Activated naive CD4-positive, alpha-beta T cell (primary cell): ENCODE results near the gene CYB5A.
"Not testable (repeated sequence)": the region's sequence is repeated elsewhere in the genome, so short reads cannot be mapped to it uniquely, and the experiment has no call there.

Experiments
- DNase-seq, 4 experiments: peaks; one replicate each; lab custom pipeline; 2025; lab: John Stamatoyannopoulos, UW

Gene CYB5A

DNA sequence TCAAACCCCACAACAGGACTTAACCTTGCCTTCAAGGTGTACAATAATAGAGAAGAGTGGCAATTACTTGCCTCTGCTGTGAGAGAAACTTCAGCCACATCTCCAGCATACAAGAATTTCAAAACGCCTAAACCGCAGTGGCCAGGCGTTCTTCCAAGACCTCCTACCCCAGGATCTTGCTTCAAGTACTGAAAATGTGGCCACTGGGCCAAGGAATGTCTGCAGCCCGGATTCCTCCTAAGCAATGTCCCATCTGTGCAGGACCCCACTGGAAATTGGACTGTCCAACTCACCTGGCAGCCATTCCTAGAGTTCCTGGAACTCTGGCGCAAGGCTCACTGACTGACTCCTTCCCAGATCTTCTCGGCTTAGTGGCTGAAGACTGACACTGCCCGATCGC lies 2.8 kb upstream of the CYB5A start:
- DNase-seq = no peak

DNA sequence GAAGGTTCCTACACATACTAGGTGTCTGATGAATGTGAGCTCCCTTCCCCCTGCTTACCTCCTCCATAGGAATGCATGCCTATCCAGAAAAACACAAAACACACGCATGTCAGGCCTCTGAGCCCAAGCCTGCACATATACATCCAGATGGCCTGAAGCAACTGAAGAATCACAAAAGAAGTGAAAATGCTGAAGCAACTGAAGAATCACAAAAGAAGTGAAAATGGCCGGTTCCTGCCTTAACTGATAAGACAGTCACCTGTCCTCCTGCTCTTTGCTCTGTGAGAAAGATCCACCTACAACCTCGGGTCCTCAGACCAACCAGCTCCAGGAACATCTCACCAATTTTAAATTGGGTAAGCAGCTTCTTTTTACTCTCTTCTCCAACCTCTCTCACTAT lies 1.2 kb upstream of the CYB5A start:
- not testable (repeated sequence) for DNase-seq

GRCh38 chr18:74292541-74292858 lies 737 bp upstream of the CYB5A start:
- DNase-seq = no peak

- no peak for DNase-seq
These were observed 342 bp downstream of the CYB5A start for GRCh38 chr18:74291472-74291770.

GRCh38 chr18:74290794-74291471 lies 830 bp downstream of the CYB5A start:
- peak in 1 of 4 experiments; percentile 11 for DNase-seq

DNA sequence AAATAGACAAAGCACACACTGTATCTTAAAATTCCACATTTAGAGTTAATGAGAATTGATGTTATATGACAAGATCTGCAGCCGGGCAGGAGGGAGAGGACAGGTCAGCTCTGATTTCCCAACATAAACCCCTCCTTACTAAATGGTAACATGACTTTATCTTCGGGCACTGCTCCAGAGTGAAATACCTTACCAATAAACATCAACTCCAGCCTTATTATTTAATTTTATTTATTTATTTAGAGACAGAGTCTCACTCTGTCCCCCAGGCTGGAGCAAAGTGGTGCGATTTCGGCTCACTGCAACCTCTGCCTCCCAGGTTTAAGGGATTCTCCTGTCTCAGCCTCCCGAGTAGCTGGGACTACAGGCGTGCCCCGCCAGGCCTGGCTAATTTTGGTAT lies 1.7 kb downstream of the CYB5A start:
- DNase-seq = no peak

- no peak for DNase-seq
These were observed 2.6 kb downstream of the CYB5A start for GRCh38 chr18:74289137-74289536.

GRCh38 chr18:74288730-74289129 lies 3.0 kb downstream of the CYB5A start:
- DNase-seq = no peak

DNA sequence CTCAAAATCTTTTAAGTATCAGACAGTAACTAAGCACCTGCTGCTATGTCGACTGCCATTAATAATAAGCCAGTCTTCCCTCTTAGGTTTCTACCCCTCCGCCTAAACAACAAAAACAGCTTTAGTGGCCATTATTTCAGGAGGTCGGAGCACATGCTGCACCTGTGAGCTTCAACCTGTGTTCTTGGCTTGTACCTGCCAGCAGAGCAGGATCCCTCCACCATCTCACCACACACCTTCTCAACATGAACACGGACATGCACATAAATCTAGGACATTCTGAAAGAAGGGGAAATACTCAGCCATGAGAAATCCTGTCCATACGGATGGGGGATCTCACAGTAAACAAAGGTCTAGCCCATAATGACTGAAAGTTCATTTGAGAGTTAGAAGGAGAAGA lies 3.7 kb downstream of the CYB5A start:
- no peak for DNase-seq

DNA sequence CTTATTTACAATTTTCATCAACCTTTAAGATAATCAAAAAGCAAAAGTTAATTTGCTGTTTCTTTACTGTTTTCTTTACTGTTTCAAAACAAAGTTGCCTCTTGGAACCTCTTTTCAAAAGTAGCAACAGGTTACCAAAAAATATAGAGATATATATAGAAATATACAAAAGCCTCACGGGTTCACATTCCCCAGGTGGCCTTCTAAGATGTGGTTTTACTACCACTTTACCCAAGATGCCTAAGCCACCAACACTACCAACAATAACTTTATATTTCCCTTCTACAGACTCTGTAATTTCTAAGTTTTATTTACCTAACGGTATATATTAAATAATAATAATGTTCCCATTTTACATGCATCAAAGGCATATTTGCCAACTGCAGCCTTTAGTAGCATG lies 4.9 kb downstream of the CYB5A start:
- no peak for DNase-seq

- no peak for DNase-seq
These were observed 5.5 kb downstream of the CYB5A start for GRCh38 chr18:74286106-74286855.

- DNase-seq = not testable (repeated sequence)
These were observed 6.2 kb downstream of the CYB5A start for GRCh38 chr18:74285583-74285982.

- no peak for DNase-seq
These were observed 6.8 kb downstream of the CYB5A start for GRCh38 chr18:74284980-74285355.

DNA sequence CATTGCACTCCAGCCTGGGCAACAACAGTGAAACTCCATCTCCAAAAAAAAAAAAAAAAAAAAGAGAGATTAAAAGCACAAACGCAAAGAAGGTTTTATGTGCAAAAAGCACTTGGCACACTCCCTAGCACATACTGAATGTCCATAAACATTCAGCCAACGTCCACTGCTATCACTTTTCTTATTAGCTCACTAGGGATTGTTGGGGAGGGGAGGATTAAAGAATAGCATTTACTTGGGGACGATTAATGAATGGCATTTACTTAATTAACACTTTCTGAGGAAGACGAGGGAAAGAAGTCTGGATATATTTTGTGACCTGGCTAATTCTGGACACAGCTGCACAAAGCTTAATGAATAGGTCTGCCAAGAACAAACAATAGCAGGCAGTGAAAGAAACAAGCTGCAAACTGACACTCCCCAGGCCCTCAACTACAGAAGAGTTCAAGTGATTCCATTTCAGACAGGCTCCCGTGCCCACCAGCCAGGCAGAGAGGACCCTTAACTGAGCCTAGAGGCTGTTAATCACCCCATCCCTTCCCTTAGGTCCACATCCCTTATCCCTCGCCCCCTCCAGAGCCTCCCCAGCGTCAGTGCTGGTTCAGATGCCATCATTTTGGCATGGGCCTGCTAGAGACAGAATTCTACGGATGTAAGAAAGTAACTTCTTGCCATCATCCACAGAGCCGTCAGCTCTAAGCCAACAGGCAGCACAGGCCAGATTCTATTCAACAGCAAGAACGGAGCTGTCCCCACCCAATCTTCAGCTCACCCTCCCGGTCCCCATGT lies 7.4 kb downstream of the CYB5A start:
- no peak for DNase-seq

DNA sequence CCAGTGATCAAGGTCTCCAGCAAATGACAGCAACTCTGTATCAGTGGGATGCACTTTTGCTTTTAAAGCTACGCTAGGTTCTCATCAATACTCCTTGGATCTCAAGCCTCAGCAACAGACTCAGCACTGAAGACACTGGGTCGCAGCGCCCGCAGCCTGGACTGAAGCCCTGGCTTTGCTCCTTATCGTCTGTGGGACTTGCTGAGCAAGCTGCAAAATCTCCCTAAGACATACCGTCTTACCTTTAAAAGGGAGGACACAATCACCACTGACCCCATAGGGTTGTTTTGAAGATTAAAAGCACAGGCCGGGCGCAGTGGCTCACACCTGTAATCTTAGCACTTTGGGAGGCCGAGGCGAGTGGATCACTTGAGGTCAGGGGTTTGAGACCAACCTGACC lies 8.1 kb downstream of the CYB5A start:
- DNase-seq = no peak

- no peak for DNase-seq
These were observed 8.8 kb downstream of the CYB5A start for GRCh38 chr18:74282755-74283554.

GRCh38 chr18:74281980-74282754 lies 9.6 kb downstream of the CYB5A start:
- no peak for DNase-seq

- no peak for DNase-seq
These were observed 10.5 kb downstream of the CYB5A start for GRCh38 chr18:74281011-74281979.

- no peak for DNase-seq
These were observed 12.8 kb downstream of the CYB5A start for GRCh38 chr18:74278983-74279382.

- no peak for DNase-seq
These were observed 13.7 kb downstream of the CYB5A start for GRCh38 chr18:74278058-74278457.

DNA sequence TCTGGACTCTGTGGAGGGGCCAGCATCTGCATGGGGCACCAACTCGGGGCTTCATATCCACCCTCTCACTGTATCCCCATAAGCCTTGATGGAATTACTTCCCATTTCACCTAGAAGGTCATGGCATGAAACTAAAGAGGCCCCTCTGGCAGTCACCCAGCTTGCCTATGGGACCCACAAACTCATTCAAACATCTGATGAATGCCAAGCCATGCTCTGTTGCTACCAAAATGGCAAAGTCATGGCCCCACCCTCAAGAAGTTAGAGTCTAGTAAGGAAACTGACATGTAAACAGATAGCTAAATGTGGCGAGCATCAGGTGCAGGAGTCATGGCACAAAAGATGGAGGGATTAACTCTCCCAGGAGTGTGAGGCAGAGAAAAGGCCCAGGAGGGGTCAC lies 14.5 kb downstream of the CYB5A start:
- DNase-seq = no peak
